ENCODE results near the gene LSM11.

LSM11 gene

GRCh38 chr5:157808043-157808442 is 64.5 kb downstream of the LSM11 start:
- Histone ChIP-seq H3K36me3 (ENCODE audit: control insufficient read depth, insufficient read depth, low read length) (peaks cover 1% of the 10 kb centered on the region; the same call in 1 of the 2 replicates), H3K27me3 (replicated peaks; ENCODE audit: control insufficient read depth, insufficient read depth, low read length) (no peaks in the 10 kb centered on the region), H3K4me3 (replicated peaks; ENCODE audit: low read depth, low read length) (no peak overlapping the region)
- no peak for TF ChIP-seq CTCF (IDR thresholded peaks at IDR 0.05; ENCODE audit: insufficient read depth, low read length, poor library complexity, severe bottlenecking)
- DNase-seq (ENCODE audit: extremely low read depth, insufficient read length), result no peak

Data from GM06990 (cell line).